Measurements from ENCODE around the gene SOX6. TPM values are rescaled to one million over a fixed set of nuclear protein-coding genes. Genes with fewer than 3 reads are reported as not detected.

Gene SOX6
- total RNA-seq, 1 donor from 2014 or later: 7.6 TPM

DNA sequence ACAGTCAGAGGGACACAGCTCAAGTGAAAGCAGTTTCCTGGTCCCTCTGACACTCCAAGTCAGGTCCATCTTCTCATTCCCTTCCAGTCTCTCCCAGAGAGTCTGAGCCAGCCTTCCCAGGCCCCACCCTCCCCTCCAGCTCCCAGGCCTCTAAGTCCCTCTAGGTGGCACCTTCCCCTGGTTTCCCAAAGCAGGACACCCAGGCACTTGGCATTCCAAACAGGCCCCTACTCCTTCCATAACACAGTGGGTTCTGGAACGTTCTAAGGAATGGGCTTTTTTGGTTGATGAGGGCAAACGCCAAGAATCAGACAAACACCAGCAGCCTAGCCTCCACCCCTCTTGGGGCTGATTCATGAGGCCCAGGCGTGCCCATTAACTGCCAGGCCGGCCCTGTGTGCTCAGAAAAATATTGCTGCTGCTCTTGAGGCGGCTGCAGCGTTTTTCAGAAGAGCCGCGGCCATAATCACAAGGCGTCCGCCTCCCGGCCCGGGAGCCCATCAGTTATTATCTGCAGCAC, 418.7 kb downstream of the SOX6 start:
- H3K27ac Mint-ChIP-seq: no peak overlapping the region
- Histone ChIP-seq H3K27ac (no peak overlapping the region), H3K9me3 (ENCODE audit: low read depth) (no peaks in the 10 kb centered on the region), H3K27me3 (peaks cover 9% of the 10 kb centered on the region), H4K20me1 (ENCODE audit: low read depth) (no peaks in the 10 kb centered on the region), H3K79me2 (ENCODE audit: low read depth) (no peaks in the 10 kb centered on the region), H3K4me3 (no peak overlapping the region), H3F3A (ENCODE audit: low read depth) (no peaks in the 10 kb centered on the region), H3K4me2 (no peak overlapping the region), H3K9ac (no peak overlapping the region), H2AFZ (replicated peaks) (peak overlapping the region; percentile 26), H3K4me1 (no peaks in the 10 kb centered on the region), H3K36me3 (no peaks in the 10 kb centered on the region)
- H3K36me3 Mint-ChIP-seq: no peaks in the 10 kb centered on the region
- no peak for TF ChIP-seq EZH2phosphoT487 (IDR thresholded peaks at IDR 0.05)
- TF ChIP-seq, protein P1, sequence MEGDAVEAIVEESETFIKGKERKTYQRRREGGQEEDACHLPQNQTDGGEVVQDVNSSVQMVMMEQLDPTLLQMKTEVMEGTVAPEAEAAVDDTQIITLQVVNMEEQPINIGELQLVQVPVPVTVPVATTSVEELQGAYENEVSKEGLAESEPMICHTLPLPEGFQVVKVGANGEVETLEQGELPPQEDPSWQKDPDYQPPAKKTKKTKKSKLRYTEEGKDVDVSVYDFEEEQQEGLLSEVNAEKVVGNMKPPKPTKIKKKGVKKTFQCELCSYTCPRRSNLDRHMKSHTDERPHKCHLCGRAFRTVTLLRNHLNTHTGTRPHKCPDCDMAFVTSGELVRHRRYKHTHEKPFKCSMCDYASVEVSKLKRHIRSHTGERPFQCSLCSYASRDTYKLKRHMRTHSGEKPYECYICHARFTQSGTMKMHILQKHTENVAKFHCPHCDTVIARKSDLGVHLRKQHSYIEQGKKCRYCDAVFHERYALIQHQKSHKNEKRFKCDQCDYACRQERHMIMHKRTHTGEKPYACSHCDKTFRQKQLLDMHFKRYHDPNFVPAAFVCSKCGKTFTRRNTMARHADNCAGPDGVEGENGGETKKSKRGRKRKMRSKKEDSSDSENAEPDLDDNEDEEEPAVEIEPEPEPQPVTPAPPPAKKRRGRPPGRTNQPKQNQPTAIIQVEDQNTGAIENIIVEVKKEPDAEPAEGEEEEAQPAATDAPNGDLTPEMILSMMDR (IDR thresholded peaks at IDR 0.05): no peak
- no peak for TF ChIP-seq EZH2 (IDR thresholded peaks at IDR 0.05)
- peaks cover 8% of the 10 kb centered on the region for H3K9me3 Mint-ChIP-seq
- no peaks in the 10 kb centered on the region for H3K4me1 Mint-ChIP-seq
- DNase-seq (ENCODE audit: low spot score): no peak
- H3K27me3 Mint-ChIP-seq (ENCODE audit: insufficient read depth, low read depth): peaks cover 3% of the 10 kb centered on the region
- H3K4me3 Mint-ChIP-seq: no peak overlapping the region

DNA sequence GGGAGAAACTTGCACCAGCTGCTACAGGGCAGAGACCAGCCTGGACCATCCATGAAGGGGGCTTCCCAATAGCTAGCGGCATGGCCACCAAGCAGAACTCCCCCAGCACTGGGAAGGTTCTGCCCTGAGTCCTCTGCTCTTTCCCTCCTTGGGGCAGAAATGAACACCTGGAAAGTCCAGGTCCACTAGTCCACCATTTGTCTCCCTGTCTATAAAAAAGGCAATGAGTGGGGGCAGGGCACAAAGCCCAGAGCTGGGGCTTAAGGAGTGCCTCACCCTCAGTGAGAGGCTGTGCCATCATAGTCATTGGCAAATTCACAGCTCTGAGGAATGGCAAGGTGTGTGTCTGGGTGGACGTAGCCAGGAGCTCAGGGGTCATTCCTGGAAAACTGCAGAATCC, 420.3 kb downstream of the SOX6 start:
- H2AFZ ChIP-seq (replicated peaks): no peak overlapping the region
- H3K36me3 ChIP-seq: peaks cover 7% of the 10 kb centered on the region
- Mint-ChIP-seq H3K4me1 (no peaks in the 10 kb centered on the region), H3K9me3 (peaks cover 5% of the 10 kb centered on the region), H3K36me3 (no peaks in the 10 kb centered on the region), H3K4me3 (no peak overlapping the region), H3K27ac (no peak overlapping the region), H3K27me3 (ENCODE audit: insufficient read depth, low read depth) (no peaks in the 10 kb centered on the region)
- no peak overlapping the region for H3K27ac ChIP-seq
- H3K27me3 ChIP-seq: no peaks in the 10 kb centered on the region
- TF ChIP-seq EZH2phosphoT487 (IDR thresholded peaks at IDR 0.05) (no peak), EZH2 (IDR thresholded peaks at IDR 0.05) (no peak)
- TF ChIP-seq, protein P1 (IDR thresholded peaks at IDR 0.05): no peak
- H3K4me2 ChIP-seq: no peak overlapping the region
- H3K9ac ChIP-seq: no peak overlapping the region
- H3K4me1 ChIP-seq: no peaks in the 10 kb centered on the region
- no peaks in the 10 kb centered on the region for H3K79me2 ChIP-seq (ENCODE audit: low read depth)
- H3F3A ChIP-seq (ENCODE audit: low read depth): no peaks in the 10 kb centered on the region
- H4K20me1 ChIP-seq (ENCODE audit: low read depth): no peaks in the 10 kb centered on the region
- peaks cover 5% of the 10 kb centered on the region for H3K9me3 ChIP-seq (ENCODE audit: low read depth)
- DNase-seq (ENCODE audit: low spot score): no peak
- H3K4me3 ChIP-seq: no peak overlapping the region

DNA sequence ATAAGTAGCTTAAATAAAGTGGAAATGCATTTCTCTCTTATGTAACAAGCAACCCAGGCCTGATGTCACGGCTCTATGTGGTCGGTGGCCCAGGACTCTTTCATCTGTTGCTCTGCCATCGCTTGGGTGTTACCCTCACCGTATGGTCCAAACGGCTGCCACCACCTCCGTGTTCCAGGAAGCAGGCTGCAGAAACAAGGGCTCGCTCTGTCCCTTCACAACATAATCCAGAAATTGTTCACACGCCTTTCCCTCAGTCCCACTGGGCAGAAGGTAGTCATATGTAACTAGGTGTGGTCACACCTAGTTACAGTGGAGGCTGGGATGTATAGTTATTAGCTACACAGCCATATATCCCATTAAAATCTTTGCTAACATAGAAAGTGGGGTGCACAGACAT, 421.0 kb downstream of the SOX6 start:
- Mint-ChIP-seq H3K9me3 (peaks cover 11% of the 10 kb centered on the region), H3K4me3 (no peak overlapping the region), H3K27ac (no peak overlapping the region), H3K27me3 (ENCODE audit: insufficient read depth, low read depth) (no peaks in the 10 kb centered on the region), H3K36me3 (no peaks in the 10 kb centered on the region), H3K4me1 (no peaks in the 10 kb centered on the region)
- Histone ChIP-seq H3K27ac (no peak overlapping the region), H3K36me3 (peaks cover 7% of the 10 kb centered on the region), H3K4me1 (no peaks in the 10 kb centered on the region), H4K20me1 (ENCODE audit: low read depth) (no peaks in the 10 kb centered on the region), H3K9me3 (ENCODE audit: low read depth) (peaks cover 5% of the 10 kb centered on the region), H3K79me2 (ENCODE audit: low read depth) (no peaks in the 10 kb centered on the region), H3K27me3 (no peaks in the 10 kb centered on the region), H3K4me3 (no peak overlapping the region), H2AFZ (replicated peaks) (no peak overlapping the region), H3K9ac (no peak overlapping the region), H3K4me2 (no peak overlapping the region), H3F3A (ENCODE audit: low read depth) (no peaks in the 10 kb centered on the region)
- no peak for TF ChIP-seq EZH2phosphoT487 (IDR thresholded peaks at IDR 0.05)
- TF ChIP-seq EZH2 (IDR thresholded peaks at IDR 0.05): no peak
- TF ChIP-seq, protein P1 (IDR thresholded peaks at IDR 0.05): no peak
- no peak for DNase-seq (ENCODE audit: low spot score)
